HG02852 (cell line): ENCODE results near the gene COL23A1.
A peak's percentile ranks its signal among the peaks of the same experiment; 100 is the strongest.

ENCODE experiments used
- ATAC-seq: cut with Tn5 transposase; IDR thresholded peaks from one replicate; pipeline ENCODE4 v1.9.1; 2021; ENCODE audit warnings: mild to moderate bottlenecking, moderate library complexity; ENCODE audit not compliant: unreplicated experiment

The COL23A1 gene

DNA sequence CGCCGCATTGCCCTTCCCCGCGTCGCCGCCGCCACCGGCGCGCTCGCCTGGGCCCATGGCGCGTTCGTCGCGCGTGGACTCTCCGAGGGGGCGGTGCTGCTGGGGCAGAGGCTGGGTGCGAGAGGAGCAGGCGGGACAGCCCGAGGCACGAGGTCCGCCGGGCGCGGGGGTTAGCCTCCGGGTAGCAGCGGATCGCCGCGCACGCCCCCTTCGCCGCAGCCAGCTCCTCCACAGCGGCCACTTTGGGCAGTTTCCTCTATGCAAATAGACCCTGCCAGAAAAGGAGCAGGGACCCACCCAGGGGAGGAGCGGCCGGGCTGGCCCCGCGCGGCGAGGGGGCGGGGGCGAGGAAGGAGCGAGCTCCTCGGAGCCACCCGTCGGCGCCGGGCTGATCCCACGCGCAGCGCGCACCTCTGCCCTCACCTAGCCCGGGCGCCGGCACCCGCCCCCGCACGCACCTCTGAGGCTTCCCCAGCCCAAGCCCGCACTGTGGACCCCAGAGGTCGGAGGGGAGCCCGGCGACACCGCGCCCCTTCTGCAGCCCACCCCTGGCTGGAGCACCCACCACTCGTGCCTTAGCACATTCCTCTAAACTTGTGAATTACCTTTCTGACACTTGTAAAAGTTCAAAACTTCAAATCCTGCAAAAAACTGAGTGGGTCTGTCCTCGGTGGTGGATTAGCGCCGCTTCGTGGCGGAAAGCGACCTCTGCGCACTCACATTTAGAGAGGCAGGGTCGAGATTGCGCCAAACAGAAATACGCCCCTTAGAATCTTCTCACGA lies at the start of gene COL23A1:
Gene COL23A1 (minus strand): TSS at position 253 of the 783 bp plus-strand sequence.
- no peak for ATAC-seq

DNA sequence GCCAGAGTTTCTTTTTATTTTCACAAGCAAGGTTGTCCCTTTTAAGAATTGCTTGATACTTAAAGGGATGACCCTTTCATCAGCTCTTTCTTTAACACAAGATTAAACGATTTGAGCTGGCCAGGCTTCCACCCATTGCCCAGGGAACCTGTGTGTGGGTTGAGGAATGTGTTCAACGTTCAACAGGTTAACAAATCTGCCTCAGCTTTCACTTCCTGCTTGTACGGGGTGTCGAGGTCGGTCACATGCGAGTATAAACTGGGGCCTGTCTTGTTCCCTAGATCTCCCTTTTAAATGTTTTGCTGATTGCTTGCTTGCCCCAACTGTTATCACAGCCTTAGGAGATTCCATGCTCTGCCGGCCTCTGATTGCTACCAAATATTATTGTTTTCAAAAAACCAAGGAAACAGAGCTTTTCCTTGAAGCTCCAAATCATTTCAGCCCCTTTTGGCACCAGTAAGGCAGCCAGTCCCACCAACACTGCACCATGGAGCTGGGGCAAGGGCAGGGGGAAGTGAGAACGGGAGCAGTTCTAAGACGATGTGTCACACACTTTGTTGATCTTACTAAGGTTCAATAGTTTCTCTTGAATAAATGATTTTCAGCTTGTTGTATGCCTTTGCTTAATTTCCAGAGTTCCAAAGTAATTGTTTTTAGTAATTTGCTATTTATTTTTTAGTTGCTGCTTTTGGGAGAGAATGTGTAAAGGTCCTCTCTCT lies 47.3 kb upstream of the COL23A1 start:
- ATAC-seq: no peak

DNA sequence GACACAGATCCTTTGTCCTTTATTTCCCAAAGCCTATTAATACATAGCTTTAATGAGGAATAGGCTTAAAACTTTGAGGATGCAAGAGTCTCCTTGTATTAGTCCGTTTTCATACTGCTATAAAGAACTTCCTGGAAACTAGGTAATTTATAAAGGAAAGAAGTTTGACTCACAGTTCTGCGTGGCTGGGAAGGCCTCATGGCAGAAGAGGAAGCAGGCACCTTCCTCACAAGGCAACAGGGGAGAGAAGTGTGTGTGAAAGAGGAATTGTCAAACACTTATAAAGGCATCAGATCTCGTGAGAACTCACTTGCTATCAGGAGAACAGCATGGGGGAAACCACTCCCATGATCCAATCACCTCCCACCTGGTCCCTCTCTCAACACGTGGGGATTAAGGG lies 42.1 kb upstream of the COL23A1 start:
- no peak for ATAC-seq

DNA sequence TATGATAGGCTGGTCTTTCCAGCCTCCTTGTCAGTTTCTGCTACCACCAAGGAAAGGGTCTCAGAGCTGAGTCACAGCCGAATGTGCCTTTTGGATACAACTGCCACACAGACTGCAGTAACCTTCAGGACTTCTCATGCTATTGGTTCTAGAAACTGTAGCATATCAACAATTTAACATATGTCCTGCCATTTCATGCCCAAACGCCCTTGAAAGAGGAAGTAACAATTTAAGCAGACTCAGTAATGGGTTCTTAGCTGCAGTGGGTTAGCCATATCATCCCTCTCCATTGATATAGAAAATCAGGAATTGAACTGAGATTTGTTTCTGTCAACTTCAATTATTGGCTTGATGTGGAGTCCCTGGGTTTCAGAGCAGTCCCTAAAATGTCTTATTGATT lies 40.8 kb upstream of the COL23A1 start:
- ATAC-seq: no peak

DNA sequence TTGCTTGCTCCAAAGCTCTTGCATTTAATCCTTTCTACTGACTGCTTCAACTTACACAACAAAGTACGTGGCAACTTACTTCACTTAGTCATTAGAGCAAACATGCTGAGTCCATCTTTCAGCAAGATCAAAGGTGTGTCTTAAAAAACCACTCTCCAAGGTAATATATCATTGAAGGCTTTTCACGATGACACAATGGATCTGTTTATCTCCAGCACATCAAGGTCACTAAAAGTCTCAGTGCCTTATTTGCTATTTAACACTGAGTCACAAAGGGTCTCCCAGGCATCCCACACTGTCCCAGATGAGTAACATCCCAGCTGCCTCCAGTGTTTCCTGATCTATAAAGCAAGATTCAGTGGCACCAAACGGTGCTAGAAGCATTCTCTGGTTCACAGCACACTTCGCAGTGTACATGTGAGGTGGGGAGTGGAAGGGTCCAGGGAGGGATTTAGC lies 40.3 kb upstream of the COL23A1 start:
- no peak for ATAC-seq

DNA sequence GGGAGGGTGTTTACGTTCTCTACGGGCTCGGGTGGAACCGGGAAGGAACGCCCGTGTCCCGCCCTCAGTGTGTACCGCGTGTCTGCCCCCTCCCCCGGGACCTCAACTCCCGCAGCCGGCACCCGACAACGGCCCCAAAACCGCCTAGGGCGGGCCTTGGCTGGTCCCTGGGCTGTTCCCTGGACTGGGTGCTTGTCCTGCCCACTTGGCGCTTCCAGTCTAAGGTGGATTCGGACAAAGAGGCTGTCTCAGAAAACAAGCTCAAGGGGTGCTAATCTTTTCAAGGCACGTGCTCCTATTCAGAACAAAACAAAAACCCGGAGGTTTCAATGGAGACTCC lies 37.0 kb upstream of the COL23A1 start:
- ATAC-seq: no peak

DNA sequence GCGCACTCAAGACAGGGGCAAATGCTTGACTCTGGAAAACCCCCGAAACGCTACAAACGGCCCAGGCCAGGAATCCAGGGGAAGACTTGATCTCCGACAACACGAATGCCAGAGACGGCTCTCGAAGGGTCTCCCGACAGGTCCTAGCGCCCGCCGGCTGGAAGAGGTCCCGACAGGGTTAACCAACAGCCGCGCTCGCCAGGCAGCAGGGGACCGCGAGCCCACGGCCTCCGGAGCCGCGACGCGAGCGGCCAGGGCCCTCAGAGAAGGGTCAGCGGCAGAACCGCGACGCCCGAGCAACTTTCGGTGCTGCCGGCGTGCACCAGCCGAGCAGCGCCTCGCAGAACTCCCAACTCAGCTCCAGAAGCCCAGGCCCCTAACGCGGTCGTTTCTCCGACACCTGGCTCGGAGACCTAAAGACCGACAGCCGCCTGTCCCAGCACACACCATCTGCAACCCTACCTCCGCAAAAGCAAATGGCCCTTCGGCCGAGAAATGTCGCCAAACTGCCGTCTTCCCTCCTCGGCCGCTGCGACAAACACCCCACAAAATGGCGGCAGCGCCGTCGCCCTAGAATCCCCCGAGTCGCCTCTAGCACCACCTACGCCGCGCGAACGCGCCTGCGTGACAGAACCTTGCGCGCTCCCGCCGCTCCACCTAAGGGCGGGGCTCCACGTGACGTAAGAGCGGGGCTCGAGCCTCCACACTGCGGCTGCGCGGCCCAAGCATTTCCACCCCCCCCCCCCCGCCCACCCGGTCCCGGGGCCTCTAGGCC lies 36.5 kb upstream of the COL23A1 start, which contains the start of gene CLK4:
Gene CLK4 (minus strand): TSS at position 567 of the 775 bp plus-strand sequence. CDS start 3,634 bp downstream, outside the sequence.
- peak; percentile 79 for ATAC-seq

DNA sequence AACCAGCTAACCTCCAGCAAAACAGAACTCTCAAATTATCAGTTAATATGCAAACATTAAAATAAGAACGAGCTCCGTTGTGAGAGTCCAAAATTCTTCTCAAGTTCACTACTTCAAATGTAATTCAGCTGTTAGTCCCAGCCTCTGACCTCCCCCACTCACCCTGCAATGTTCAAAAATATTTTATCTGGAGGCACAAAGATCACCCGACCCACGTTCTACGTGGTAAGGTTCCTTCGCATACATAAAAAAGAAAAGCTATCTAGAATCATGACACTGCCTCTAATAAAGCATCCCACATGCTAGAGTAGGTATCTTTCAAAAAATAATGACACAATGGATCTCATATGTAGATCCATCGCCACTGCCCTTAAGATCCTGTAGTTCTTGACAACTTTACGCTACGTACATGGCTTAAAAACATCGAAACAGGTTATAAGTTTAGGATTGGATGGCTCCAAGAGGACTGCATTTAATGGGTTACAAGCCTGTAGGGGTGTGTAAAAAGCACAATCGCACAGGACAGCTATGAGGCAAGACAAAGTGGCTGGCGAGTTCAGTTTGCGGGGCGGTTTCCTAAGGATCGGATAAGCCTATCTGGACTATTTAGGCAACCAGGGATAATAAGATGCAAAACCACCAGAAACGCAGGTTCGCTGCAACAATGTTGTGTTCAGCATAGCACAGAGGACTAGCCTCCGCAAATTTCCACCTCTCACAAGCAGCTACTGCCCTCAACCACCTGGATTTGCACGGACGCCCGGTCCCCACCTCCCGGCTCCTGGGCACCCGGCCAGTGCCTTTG lies 35.7 kb upstream of the COL23A1 start:
- peak; percentile 6 for ATAC-seq

DNA sequence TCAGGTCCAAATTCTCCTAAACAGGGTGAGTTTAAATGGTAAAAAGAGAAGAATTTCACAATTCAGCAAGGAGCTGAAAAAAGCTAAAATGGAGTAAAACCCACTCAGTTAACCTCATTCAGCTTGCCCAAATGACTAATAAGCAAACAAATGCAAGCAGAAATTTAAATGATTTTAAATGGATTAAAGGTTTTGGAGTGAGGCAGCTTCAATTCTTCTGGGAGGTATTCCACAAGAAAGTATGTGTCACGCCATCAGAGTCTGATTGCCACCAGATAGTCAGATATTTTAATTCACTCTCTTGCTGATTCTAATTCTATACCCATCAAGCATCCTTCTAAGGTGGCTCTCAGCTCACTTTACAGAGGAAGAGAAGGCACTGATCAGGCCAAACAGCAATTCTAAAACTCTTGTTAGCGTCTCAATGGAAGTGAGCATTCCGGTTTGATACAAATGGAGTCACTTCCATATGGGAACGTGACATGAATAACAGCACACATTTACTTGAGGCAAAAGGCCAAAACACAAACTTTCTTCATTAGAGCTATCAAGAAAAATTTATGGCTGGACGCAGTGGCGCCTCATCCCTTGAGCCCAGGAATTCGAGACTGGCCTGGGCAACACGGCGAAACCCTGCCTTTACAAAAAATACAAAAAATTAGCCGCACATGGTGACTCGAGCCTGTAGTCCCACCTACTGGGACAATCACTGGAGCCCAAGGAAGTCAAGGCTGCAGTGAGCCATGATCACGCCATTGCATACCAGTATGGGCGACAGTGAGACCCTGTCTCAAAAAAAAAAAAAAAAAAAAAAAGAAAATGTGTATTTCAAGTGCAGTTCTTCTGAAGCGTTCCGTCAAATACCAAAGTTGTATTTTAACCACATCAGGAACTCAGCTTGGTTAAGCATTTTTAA lies 34.7 kb upstream of the COL23A1 start:
- ATAC-seq: no peak

DNA sequence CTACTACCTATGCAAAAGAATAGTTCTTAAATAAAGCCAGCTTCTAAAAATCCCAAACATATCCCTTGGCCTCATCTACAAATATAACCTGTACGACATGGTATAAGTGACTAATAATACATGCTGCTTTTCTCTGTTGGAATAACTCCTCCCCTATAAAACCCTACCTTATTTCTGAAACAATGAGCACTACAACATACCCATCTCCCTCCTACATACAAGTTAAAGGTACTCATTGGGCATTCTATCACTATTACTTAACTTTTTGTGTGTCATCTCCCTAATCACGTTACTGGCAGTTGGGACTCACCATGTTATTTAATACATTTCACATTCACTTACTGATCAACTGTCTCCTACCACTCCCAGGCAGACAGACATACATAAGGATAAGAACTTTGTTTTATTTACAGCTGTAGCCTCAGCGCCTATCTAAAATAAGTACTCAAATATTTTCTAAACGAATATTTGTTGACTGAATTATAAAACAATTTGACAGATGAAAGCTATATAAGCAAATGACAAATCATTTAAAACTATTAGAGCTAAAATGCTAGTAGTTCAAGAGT lies 32.6 kb upstream of the COL23A1 start:
- ATAC-seq: no peak

DNA sequence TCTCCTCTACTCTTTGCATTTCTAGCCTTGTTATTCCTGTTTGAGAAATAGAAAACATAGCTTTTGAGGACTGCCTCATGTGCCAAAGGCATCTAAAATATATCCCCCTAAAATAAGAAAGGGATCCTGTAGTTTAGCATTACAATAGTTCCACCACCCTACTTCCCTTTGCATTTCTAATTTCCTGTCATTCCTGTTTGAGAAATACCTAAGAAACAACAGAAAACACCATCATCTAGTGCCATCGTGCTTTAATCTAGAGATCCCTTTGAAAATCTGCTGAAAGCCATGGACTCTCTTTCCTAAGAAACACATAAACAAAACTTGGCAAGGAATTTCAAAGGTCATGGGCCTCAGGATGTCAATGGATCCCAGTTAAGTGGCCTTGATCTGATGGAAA lies 29.2 kb upstream of the COL23A1 start:
- ATAC-seq: no peak

DNA sequence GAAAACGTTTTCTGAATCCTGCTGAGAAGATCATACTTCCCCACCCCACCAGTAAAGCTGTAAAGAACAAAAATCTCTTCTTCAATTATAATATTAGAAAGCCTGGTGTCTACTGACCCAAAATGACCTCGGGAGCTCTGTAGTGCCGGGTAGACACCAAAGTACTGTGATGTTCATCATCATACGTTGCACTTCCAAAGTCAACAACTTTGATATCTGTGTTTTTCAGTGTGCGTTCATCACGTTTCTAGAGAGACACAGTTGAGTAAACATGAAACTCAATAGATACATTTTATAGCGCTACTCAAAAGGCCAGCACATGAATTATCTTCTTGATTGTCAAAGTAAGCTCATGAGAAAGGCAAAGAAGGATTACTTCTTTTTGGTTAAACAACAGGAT lies 22.1 kb upstream of the COL23A1 start:
- ATAC-seq: no peak

DNA sequence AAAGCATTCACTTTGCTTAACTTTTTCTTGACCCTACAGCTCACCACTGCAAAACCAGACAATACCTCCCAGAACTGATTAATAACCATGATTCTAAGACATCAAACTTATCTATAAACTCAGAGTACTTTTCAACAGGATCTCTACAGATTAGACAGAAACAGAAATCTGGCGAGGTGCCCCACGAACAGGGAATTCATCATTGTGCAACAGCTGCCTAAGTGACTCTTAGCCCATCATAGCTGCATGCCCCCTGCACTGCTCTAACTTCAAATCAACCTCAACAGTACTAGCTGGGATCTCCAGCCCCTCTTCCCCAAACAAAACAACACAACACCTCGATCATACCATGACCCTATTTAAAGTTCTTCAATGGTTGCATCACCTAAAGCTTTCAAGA lies 16.1 kb upstream of the COL23A1 start:
- ATAC-seq: no peak

DNA sequence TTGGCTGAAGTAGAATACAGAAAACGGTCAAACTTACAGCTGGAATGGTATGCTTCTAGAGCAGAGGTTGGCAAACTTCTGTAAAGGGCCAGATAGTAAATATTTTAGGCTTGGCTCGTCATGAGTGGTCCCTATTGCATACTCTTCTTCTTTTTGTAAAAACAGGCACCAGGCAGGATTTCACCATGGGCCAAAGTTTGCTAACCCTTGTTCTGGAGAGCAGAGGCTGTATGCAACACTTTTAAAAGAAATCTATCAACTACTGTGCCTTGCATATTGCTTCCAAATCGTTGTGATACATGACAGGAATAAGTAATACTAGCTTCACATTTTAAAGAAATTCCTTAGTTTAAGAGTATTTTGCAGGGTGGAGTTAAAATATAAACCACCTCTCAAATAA lies 15.6 kb upstream of the COL23A1 start:
- no peak for ATAC-seq

DNA sequence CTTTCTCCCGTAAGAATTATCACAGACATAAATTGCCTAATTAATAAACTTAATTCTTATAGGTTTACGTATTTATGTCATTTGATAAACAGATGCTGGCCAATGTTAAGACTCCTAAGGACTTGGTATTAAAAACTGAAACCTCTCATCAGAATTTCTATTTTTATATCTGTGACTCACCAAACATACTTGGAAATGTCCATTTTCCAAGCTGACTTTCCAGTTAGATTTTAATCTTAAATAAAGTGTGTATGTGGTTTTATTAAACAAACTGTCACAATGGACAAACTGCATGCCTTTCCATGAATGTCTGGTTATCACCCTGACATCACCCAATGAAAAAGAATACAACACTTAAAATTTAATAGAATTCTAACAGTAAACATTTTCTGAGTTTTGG lies 12.6 kb upstream of the COL23A1 start:
- no peak for ATAC-seq

DNA sequence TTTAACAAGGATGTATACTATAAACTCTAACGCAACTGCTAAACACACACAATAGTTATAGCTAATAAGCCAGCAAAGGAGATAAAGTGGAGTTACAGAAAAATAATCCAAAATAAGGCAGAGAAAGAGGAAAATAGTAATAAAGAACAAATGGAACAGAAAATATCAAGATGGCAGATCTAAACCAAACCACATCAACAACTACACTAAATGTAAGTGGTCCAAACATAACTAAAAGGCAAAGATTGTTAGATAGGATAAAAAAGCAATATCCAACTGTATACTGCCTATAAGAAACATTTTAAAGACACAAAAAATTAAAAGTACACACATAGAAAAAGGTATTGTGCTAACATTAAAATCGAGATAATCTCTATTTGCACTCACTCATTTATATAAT lies 5.6 kb upstream of the COL23A1 start:
- no peak for ATAC-seq

DNA sequence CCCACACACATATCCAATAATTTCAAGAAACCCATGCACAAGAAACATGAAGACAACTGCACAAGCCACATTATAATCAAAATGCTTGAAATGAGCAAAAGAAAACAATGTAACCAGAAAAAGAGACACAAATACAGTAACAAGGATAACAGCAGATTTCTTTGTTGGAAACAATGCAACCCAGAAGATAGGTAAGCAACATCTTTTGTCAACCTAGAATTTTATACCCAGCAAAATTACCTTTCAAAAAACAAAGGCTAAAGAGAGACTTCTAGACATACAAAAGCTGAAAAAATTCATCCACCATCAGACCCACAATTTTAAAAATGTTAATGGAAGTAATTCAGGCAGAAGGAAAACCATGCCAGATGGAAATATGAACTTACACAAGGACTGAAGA lies 5.0 kb upstream of the COL23A1 start:
- no peak for ATAC-seq

DNA sequence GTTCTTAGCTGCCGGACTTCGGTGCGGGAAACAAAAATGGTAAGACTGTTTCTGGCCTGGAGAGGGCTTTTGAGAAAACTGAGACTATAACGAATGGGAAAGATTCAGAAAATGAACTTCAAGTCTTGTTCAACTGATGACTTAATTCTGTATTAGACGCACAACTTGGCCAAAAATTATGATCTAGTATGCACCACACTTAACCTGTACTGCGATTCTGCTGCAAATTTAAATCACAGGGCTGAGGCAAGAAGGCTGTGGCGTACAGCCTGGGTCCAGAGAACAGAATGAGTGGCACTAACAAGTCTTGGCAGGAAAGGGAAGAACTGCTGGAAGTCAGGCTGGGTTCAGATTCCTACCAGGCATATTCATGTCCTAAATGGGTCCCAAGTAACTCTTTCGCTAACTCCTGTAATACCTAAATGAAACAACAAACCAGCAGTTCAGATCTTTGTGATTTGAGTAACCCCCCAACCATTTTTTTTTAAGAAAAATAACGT lies 781 bp upstream of the COL23A1 start:
- no peak for ATAC-seq
